Neural cell (in vitro differentiated cells): ENCODE measurements around the gene CBFA2T2. TPM values are rescaled to one million over a fixed set of nuclear protein-coding genes. Genes with fewer than 3 reads are reported as not detected.

Experiments
- H2AFZ ChIP-seq: fragments of 200-600, 300-800 bp; sonication (generic), shearing (Covaris generic); 2 replicates; pipeline ENCODE4 v1.6.0; 2014; ENCODE audit warnings: low read depth, mild to moderate bottlenecking, antibody characterized with exemption, low read length, moderate library complexity
- H3F3A ChIP-seq: fragments of 200-600 bp; shearing (Covaris generic); 2 replicates; pipeline ENCODE4 v1.6.1; 2016; ENCODE audit warnings: mild to moderate bottlenecking, moderate library complexity, mixed read lengths, antibody characterized with exemption, low read length; ENCODE audit not compliant: insufficient read depth, poor library complexity, severe bottlenecking
- H3K27ac ChIP-seq: fragments of 200-600, 300-800 bp; sonication (generic), shearing (Covaris generic); 2 replicates; pipeline ENCODE4 v1.5.1; 2014; ENCODE audit warnings: mild to moderate bottlenecking, low read length, moderate library complexity
- H3K27me3 ChIP-seq: fragments of 300-800, 200-600 bp; sonication (generic), shearing (Covaris generic); 2 replicates; pipeline ENCODE4 v1.6.0; 2014; ENCODE audit warnings: mild to moderate bottlenecking, low read depth, low read length, moderate library complexity; ENCODE audit not compliant: insufficient read depth
- H3K36me3 ChIP-seq: fragments of 300-800, 200-600 bp; sonication (generic), shearing (Covaris generic); 2 replicates; pipeline ENCODE4 v1.5.1; 2014; ENCODE audit warnings: mild to moderate bottlenecking, antibody characterized with exemption, low read length, moderate library complexity; ENCODE audit not compliant: insufficient read depth
- H3K4me2 ChIP-seq: fragments of 300-800, 200-600 bp; sonication (generic), shearing (Covaris generic); 2 replicates; pipeline ENCODE4 v1.6.0; 2014; ENCODE audit warnings: mild to moderate bottlenecking, low read length
- H3K4me3 ChIP-seq: fragments of 300-800, 200-600 bp; sonication (generic), shearing (Covaris generic); 2 replicates; pipeline ENCODE4 v1.5.1; 2014; ENCODE audit warnings: mild to moderate bottlenecking, low read length, moderate library complexity
- H3K79me2 ChIP-seq: fragments of 200-600 bp; shearing (Covaris generic); replicated peaks from 2 replicates; pipeline ENCODE4 v1.6.0; 2014; ENCODE audit warnings: mild to moderate bottlenecking, low read length, moderate library complexity; ENCODE audit not compliant: insufficient read depth
- H3K9ac ChIP-seq: fragments of 300-800, 200-600 bp; sonication (generic), shearing (Covaris generic); 2 replicates; pipeline ENCODE4 v1.6.1; 2016; ENCODE audit warnings: mild to moderate bottlenecking, low read length, mixed read lengths
- H3K9me2 ChIP-seq: fragments of 200-600 bp; shearing (Covaris generic); 2 replicates; pipeline ENCODE4 v1.6.1; 2016; ENCODE audit warnings: mild to moderate bottlenecking, low read length, mixed read lengths; ENCODE audit not compliant: insufficient read depth
- H3K9me3 ChIP-seq: fragments of 200-600, 300-800 bp; sonication (generic), shearing (Covaris generic); 2 replicates; pipeline ENCODE4 v1.6.1; 2016; ENCODE audit warnings: mild to moderate bottlenecking, mixed run types, low read length, moderate library complexity, mixed read lengths
- H4K20me1 ChIP-seq: fragments of 200-600 bp; shearing (Covaris generic); 2 replicates; pipeline ENCODE4 v1.6.1; 2016; ENCODE audit warnings: mild to moderate bottlenecking, mixed run types; ENCODE audit not compliant: insufficient read depth
- CTCF ChIP-seq: fragments of 450-650 bp; IDR thresholded peaks from 2 replicates; pipeline ENCODE4 v1.5.1; 2014; ENCODE audit warnings: antibody characterized with exemption, mild to moderate bottlenecking, moderate library complexity; ENCODE audit not compliant: poor library complexity, severe bottlenecking
- EP300 ChIP-seq: fragments of 450-650 bp; conservative IDR thresholded peaks from 2 replicates; pipeline ENCODE4 v1.6.1; 2014; ENCODE audit warnings: antibody characterized with exemption, mild to moderate bottlenecking, moderate library complexity; ENCODE audit not compliant: poor library complexity, severe bottlenecking
- EZH2 ChIP-seq: fragments of 200-600, 300-800 bp; shearing (Covaris generic), sonication (generic); IDR thresholded peaks from 2 replicates; pipeline ENCODE4 v1.6.1; 2014; ENCODE audit warnings: antibody characterized with exemption, low read length, borderline replicate concordance, mild to moderate bottlenecking; ENCODE audit not compliant: insufficient read depth, poor library complexity, severe bottlenecking
- MXI1 ChIP-seq: fragments of 450-650 bp; conservative IDR thresholded peaks from 2 replicates; pipeline ENCODE4 v1.6.1; 2014; ENCODE audit warnings: antibody characterized with exemption, mild to moderate bottlenecking; ENCODE audit not compliant: poor library complexity, severe bottlenecking
- POLR2AphosphoS5 ChIP-seq: IDR thresholded peaks from 2 replicates; pipeline ENCODE4 v1.6.1; 2012
- RAD21 ChIP-seq: fragments of 450-650 bp; conservative IDR thresholded peaks from 2 replicates; pipeline ENCODE4 v1.6.1; 2014; ENCODE audit warnings: antibody characterized with exemption, mild to moderate bottlenecking, moderate library complexity
- REST ChIP-seq: IDR thresholded peaks from 2 replicates; pipeline ENCODE4 v1.6.1; 2012; ENCODE audit warnings: borderline replicate concordance
- SMC3 ChIP-seq: fragments of 450-650 bp; conservative IDR thresholded peaks from 2 replicates; pipeline ENCODE4 v1.6.1; 2014; ENCODE audit warnings: antibody characterized with exemption, mild to moderate bottlenecking, moderate library complexity; ENCODE audit not compliant: poor library complexity
- TAF1 ChIP-seq: IDR thresholded peaks from 2 replicates; pipeline ENCODE4 v1.6.1; 2012; ENCODE audit warnings: low read depth
- polyA plus RNA-seq: library from polyadenylated mRNA; depleted of rRNA; stranded (reverse); fragments of >200 nt; gene quantifications from 2 replicates; pipeline ENCODE4 v1.2.3, GENCODE V29; 2014

CBFA2T2 gene
- polyA plus RNA-seq, 1 donor from 2014 or later: 15.9 TPM

DNA sequence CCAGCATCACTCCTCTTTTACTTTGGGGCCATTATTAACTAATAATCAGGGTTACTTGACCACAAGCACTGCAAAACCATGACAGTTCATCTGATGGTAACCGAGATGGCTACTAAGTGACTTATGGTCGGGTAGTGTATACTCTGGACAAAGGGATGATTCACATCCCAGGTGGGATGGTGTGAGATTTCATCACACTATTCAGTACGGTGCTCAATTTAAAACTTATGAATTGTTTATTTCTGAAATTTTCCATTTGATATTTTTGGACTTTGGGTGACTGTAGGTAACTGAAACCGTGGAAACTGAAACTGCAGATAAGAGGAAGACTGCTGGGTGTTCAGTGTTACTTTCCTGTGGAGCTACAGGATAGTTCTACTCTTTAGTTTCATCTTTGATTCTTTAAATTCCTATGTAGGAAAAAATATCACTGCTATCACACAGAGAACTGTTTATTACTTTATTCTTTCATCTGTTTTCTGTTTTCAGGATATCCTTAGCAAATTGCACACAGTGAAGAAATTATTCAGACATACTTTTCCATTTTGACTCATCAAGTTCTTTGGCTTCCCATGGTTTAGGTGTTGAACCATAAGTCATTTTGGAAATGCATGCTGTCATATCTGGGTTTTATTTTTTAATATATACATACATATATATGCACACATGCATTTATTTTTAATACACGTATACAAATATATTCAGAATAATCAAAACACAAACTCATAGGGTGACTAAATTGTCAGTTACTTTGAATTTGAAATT lies 113.1 kb downstream of the CBFA2T2 start:
- H3K4me2 ChIP-seq: no peak overlapping the region
- H3K36me3 ChIP-seq: no peaks in the 10 kb centered on the region
- no peaks in the 10 kb centered on the region for H4K20me1 ChIP-seq
- H3K9ac ChIP-seq: no peak overlapping the region
- no peak overlapping the region for H2AFZ ChIP-seq
- H3K27me3 ChIP-seq: no peaks in the 10 kb centered on the region
- no peak overlapping the region for H3K4me3 ChIP-seq
- no peaks in the 10 kb centered on the region for H3F3A ChIP-seq
- no peaks in the 10 kb centered on the region for H3K9me3 ChIP-seq
- no peak overlapping the region for H3K27ac ChIP-seq
- TF ChIP-seq MXI1 (no peak), CTCF (no peak), REST (no peak), POLR2AphosphoS5 (no peak), TAF1 (no peak), EZH2 (no peak), EP300 (no peak), RAD21 (no peak)
- no peaks in the 10 kb centered on the region for H3K79me2 ChIP-seq
- no peaks in the 10 kb centered on the region for H3K9me2 ChIP-seq

DNA sequence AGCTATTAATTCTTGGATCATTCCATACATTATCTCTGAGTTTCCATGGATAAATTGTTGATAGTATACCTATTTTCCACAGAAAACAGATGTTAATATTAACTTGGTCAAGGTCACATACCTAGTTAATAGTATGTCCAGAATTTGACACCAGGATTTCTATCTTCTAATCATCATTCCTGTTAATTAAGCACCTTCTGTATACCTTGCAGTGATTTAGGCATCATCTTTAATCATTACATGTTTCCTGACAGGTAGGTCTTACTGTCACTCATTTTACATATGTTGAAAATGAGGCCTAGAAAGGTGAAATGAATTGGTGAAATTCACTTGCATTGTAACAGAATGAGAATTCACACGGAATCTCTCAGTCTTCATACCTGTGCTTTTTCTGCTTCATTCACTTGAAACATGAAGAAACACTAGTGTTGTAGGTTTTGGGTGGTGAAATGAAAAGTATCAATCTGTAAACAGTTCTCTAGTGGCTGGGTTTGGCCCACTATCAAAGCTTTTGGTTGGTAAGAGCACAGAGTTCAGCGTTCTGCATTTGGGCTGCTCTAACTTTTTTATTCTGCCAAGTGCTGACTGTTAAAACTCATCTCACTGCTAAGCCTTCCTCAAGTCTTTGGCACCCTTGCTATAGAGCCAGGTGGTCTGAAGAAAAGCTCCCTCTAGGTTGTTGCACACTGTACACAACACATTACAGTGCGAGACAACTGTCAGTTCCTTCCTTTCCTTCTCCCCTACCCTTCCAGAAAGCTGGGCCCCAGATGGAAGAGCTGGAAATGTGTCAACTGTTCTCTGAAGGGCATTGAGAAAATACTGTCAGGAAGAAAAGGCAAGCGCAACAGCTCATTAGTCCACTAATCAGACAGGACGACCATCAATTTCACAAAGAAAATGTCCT lies 114.4 kb downstream of the CBFA2T2 start:
- Histone ChIP-seq H3K36me3 (no peaks in the 10 kb centered on the region), H3K27me3 (no peaks in the 10 kb centered on the region), H3K27ac (no peak overlapping the region), H3K4me3 (no peak overlapping the region), H3K9me2 (no peaks in the 10 kb centered on the region), H3F3A (no peaks in the 10 kb centered on the region), H3K9me3 (no peaks in the 10 kb centered on the region), H4K20me1 (no peaks in the 10 kb centered on the region), H3K9ac (no peak overlapping the region), H3K79me2 (no peaks in the 10 kb centered on the region), H2AFZ (no peak overlapping the region), H3K4me2 (no peak overlapping the region)
- TF ChIP-seq REST (no peak), POLR2AphosphoS5 (no peak), MXI1 (no peak), TAF1 (no peak), RAD21 (no peak), SMC3 (no peak), CTCF (no peak), EZH2 (no peak), EP300 (no peak)
